GM12801 (cell line): ENCODE measurements around the gene EIF4G3.

Source experiments
- TF ChIP-seq, protein P1 (sequence below): IDR thresholded peaks from one replicate; pipeline ENCODE4 v1.5.1; 2011; ENCODE audit warnings: control low read depth; ENCODE audit not compliant: insufficient read length; ENCODE audit errors: extremely low read depth

The EIF4G3 gene

DNA sequence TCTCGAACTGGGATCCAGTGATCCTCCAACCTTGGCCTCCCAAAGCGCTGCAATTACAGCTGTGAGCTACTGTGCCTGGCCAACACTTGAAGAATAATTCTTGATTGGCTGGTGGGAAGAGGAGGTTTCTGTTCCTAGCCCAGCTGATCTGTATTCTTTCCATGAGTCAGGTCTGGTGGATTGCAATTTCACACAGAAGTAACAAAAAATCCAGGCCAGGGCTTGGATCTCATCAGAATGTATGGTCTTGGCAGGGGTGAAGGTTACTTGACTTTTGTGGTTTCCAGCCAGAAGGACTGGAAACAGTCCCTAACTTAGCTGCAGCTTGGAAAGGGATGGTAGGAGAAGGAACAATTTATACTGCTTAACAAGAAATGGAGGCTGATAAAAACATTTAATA lies 384.5 kb downstream of the EIF4G3 start:
- TF ChIP-seq, protein P1, sequence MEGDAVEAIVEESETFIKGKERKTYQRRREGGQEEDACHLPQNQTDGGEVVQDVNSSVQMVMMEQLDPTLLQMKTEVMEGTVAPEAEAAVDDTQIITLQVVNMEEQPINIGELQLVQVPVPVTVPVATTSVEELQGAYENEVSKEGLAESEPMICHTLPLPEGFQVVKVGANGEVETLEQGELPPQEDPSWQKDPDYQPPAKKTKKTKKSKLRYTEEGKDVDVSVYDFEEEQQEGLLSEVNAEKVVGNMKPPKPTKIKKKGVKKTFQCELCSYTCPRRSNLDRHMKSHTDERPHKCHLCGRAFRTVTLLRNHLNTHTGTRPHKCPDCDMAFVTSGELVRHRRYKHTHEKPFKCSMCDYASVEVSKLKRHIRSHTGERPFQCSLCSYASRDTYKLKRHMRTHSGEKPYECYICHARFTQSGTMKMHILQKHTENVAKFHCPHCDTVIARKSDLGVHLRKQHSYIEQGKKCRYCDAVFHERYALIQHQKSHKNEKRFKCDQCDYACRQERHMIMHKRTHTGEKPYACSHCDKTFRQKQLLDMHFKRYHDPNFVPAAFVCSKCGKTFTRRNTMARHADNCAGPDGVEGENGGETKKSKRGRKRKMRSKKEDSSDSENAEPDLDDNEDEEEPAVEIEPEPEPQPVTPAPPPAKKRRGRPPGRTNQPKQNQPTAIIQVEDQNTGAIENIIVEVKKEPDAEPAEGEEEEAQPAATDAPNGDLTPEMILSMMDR: no peak

DNA sequence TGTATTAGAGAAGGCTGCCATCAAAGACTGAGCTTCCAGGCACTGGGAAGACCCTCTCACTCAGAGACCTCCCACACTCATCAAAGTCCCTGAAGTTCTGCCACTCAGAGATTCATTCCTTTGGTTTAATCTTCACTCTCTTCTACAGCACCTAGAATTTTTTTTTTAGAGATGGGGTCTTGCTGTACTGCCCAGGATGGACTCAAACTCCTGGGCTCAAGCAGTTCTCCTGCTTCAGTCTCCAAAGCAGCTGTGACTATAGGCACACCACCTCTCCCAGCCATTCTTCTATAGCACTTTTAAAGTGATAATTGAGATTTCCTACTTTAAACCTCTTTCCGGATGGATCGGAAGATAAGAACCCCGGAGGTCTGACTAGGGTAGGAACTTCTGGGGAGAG lies 385.9 kb downstream of the EIF4G3 start:
- TF ChIP-seq, protein P1: no peak

DNA sequence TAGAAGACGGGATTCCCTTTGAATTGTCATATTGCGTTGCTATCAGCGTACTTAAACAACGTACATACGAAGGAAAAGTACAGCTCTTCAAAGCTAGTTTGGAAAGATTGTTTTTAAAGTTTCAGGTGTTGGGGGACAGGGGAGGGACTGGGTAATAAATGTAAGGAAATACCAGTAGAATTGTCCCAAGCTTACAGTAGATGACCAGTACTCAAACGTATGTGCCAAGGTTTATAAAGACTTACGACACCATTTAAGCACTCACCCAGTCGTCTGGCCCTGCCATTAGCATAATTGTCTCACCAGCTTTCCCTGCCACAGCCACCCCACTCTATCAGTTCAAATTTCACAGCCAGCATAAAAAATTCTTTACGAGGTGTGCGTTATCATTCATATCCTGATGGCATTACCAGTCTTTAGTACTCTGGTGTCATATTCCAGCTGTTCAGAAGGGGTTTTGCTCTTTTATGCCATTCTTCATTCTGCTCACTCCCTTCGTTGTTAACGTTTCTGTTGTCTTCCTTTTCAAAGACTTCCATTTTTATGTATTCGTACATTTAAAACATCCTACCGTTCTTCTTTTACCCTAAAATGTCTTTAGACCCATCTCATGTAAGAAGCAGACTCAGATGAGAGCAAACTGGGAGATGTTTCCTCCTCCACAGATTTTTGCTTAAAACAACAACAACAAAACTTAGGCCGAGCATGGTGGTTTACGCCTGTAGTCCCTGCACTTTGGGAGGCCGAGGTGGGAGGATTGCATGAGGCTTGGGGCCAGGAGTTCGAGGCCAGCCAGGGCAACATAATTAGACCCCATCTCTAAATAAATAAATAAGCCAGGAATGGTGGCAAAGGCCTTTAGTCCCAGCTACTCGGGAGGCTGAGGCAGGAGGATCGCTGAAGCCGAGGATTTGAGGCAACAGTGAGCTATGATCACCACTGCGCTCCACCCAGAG lies 388.6 kb downstream of the EIF4G3 start:
- TF ChIP-seq, protein P1: no peak

DNA sequence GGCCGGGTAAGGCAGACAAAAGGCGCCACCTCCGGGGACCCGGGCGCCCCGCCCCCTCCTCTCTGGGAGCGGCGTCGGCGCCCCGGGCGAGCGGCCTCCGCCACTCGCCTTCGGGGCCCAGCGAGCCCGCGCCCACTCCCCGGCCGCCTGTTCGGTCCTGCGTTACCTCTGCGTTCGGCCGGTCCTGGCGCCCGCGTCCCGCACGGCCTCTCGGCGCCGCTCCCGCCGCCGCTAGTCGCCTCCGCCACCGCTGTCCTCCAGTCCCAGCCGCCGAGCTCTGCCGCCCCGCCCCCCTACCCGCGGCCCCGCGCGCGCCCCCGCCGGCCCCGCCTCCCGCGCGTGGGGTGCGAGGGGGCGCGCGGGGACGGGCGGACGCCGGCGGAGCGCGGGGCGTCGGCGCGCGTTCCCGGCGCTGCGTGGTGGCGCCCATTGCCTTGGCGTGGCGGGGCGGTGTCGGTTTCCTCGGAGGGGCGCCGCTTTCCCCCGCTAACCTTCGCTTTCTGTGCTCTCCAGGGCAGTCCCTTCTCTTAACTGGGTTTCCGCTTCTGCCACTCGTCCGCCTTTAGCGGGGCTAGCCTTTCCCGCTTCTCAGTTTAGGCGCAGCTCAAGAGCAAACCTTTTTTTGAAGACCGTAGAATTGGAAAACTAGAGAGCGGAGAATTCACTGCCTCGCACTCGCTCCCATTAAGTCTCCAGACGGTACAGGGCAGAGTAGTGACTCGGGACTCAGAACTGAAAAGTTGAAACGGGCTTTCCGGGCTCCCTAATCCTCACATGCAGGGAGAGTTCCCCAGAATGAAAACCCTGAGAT lies 389.5 kb downstream of the EIF4G3 start, which contains the start of gene HP1BP3:
TSS of gene HP1BP3 (minus strand) at position 279 of the 811 bp plus-strand sequence. CDS start 6,867 bp downstream, outside the sequence.
- TF ChIP-seq, protein P1: no peak

DNA sequence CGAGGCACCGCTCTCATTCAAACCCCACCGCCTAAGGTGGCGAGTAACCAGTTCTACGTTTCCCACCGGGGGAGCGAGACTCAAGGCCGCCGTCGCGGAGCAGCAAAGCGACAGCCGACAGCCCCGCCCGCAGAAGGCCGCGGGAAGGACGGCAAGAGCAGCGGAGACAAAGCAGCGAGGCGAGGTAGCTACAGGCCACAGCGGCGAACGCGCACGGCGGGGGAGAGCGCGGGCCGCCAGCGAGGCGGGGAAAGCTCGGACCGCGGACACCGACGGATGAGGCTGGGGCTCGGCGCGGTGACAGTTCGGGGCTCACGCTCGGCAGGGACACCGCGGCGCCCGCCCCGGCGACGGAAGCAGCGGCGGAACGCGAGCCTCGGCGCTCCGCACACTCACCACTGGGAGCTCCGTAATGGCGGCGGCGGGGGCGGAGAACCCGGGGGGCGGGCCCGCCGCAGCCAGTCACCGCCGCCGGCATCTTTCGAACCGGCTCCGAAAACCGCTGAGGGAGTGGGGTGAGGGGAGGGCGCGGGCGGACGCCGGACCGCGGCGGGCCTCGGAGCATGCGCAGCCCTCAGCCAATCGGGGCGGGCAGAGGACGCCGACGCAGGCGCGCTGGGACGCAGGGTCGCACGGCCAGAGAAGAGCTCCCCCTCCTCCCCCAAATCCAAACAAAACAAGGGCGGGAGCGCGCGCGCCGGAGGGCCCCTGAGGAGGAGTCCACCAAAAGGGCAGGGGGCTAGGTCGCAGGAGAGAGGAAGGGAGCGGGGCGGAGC lies 390.3 kb downstream of the EIF4G3 start:
- TF ChIP-seq, protein P1: no peak

DNA sequence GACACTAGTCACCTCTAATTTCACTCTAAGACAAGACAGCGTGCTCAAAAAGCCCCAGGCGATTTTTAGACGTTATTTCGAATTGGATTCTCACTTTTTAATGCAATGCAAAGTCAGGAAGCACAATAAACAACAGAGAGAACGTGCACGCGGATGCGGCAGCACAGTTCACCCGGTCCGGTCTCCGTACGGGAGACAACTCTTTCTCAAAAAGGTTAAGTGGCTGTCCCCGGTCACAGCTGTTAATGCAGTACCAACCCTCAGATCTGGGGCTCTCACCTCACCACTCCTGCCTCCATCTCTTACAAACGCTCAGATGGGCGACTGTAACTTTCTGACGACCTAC lies 390.8 kb downstream of the EIF4G3 start:
- TF ChIP-seq, protein P1: no peak
